ENCODE data around the gene SMPX.
"Not testable (repeated sequence)": the region's sequence is repeated elsewhere in the genome, so short reads cannot be mapped to it uniquely, and the experiment has no call there.

The SMPX gene

GRCh38 chrX:21757960-21758359, at the start of gene SMPX:
SMPX (minus strand) TSS chrX:21758116; CDS start chrX:21754290, 3,826 bp downstream.
- DNase-seq (ENCODE audit: low spot score): no peak

DNA sequence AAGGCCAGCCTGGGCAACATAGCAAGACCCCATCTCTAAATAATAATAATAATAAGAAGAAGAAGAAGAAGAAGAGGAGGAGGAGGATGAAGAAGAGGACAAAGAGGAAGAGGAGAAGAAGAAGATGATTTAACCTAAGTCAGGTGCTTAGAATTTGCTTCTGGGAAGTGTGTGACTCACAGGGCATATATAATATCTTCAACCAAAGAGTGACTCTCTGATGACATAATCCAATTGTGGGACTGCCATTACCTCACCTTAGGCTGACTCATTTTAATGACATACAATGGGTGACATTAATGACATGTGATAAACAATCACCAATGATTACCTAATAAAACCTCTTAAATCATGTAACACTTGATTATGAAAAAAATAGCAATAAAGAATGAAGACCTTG, 48.8 kb upstream of the SMPX start:
- DNase-seq (ENCODE audit: low spot score): peak; percentile 0

GRCh38 chrX:21802839-21803238, 44.9 kb upstream of the SMPX start:
- no peak for DNase-seq (ENCODE audit: low spot score)

- no peak for DNase-seq (ENCODE audit: low spot score)
Measured at GRCh38 chrX:21802054-21802670, 44.2 kb upstream of the SMPX start.

GRCh38 chrX:21800344-21800770, 42.4 kb upstream of the SMPX start:
- DNase-seq (ENCODE audit: low spot score): no peak

GRCh38 chrX:21799767-21800166, 41.9 kb upstream of the SMPX start:
- no peak for DNase-seq (ENCODE audit: low spot score)

GRCh38 chrX:21798677-21799219, 40.8 kb upstream of the SMPX start:
- no peak for DNase-seq (ENCODE audit: low spot score)

- DNase-seq (ENCODE audit: low spot score): no peak
Measured at GRCh38 chrX:21781976-21782375, 24.1 kb upstream of the SMPX start.

GRCh38 chrX:21781525-21781924, 23.6 kb upstream of the SMPX start:
- no peak for DNase-seq (ENCODE audit: low spot score)

DNA sequence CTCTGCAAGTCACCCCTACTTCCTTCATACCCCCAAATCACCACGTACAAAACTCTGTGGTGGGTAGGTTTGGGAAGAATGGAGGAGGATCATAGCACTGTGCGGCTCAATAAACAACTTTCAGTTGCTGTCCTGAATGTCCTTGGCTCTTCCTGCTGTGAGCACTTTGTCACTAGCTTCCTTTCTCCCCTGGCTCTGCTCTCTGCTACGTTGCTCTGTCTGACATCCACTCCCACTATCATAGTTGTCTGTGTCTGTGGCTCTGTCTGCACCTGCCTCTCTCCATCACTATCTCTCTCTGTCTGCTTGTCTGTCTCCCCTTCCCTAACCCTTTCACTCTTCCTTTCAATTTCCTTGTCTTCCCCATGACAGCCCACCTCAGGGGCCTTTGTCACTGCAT, 21.2 kb upstream of the SMPX start:
- DNase-seq (ENCODE audit: low spot score): no peak

DNA sequence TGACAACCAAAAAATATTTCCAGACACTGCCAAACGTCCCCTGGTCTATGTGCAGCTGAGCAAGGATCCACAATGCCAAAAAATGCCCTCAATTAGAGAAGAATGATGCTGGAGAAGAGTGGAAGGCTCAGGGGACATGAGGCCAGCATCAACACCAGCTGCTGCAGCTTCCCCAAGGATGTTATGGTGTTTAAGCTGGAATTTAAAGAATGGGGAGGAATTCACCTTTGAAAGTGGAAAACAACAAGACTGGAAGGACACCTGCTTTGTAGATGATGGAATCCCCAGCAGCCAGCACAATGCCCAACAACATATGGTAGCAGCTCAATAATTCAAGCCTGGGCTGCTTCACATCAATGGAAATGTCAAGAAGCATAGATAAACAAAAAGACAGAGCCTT, 20.3 kb upstream of the SMPX start:
- no peak for DNase-seq (ENCODE audit: low spot score)

- not testable (repeated sequence) for DNase-seq (ENCODE audit: low spot score)
Measured at GRCh38 chrX:21775128-21775527, 17.2 kb upstream of the SMPX start.

DNA sequence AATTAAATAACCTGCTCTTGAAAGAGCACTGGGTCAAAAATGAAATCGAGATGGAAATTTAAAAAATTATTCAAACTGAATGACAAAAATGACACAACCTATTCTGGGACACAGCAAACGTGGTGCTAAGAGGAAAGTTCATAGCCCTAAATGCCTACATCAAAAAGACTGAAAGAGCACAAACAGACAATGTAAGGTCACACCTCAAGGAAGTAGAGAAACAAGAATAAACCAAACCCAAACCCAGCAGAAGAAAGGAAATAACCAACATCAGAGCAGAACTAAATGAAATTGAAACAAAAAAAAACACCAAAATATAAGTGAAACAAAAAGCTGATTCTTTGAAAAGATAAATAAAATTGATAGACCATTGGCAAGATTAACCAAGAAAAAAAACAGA, 15.1 kb upstream of the SMPX start:
- not testable (repeated sequence) for DNase-seq (ENCODE audit: low spot score)

- no peak for DNase-seq (ENCODE audit: low spot score)
Measured at GRCh38 chrX:21770631-21771321, 12.9 kb upstream of the SMPX start.

DNA sequence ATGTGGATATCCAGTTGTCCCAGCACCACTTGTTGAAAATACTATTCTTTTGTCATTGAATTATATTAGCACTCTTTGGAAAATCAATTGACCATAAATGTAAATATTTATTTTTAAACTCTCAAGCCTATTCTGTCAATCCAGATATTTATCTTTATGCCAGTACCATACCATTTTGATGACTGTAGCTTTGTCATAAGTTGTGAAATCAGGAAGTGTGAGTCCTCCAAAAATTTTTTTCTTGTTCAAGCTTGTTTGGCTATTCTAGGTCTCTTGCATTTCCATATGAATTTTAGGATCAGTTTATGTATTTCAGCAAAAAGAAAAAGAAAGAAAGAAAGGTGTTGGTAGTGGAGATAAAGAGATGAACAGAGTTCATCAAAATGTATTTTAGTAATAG, 8.2 kb upstream of the SMPX start:
- DNase-seq (ENCODE audit: low spot score): no peak

- DNase-seq (ENCODE audit: low spot score): no peak
Measured at GRCh38 chrX:21764008-21764407, 6.1 kb upstream of the SMPX start.

DNA sequence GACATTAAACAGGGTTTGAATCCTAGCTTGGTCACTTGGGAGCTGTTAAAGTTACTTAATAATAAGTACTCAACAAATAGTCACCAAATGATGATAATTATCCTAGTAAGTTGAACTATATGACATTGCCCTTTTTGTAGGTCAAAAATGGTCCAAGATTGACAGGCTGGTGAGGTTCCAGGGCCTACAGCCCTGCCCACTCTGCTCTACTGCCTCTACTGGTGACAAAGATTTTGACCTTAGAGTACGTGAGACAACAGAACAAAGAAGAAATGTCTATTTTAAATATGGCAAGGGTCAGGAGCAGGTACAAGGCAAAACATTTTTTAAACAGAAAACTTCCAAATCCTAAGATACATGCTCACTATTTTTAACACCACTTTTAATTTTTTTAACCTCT, 572 bp upstream of the SMPX start:
- no peak for DNase-seq (ENCODE audit: low spot score)

DNA sequence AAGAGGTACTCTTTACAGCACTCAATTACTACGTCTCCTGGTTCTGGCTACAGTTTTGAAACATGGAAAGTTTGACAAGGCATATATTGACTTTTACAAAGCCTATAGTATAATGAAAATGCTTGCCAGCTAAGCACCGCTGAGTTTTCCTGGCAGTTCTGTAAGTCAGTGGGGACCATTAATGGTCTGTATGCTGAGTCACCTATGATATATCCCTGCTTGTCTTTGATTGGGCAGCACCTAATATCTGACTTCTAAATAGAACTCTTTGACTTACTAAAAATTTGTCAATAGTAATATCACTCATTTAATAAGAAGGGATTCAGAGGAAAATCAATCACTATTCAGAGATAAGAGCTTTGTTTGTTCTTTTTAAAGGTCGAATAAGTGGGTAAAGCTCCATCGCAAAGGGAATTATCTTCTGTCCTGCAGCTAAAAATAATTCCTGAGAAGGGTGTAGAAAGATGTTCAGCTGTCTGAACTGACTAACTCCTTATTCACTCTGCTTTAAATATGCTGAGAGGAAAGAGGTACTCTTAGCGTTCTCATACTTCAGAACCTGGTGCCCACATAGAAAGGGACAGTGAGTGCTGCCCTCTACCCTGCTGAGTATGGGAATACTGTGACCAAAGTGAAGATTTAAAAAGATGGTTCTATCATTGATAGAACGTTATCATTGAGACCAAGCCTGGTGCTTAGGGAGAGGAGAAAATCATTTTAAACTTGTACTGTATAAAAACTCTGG, 959 bp downstream of the SMPX start:
- no peak for DNase-seq (ENCODE audit: low spot score)

GRCh38 chrX:21749924-21750323, 8.0 kb downstream of the SMPX start:
- no peak for DNase-seq (ENCODE audit: low spot score)

- DNase-seq (ENCODE audit: low spot score): no peak
Measured at GRCh38 chrX:21748235-21748634, 9.7 kb downstream of the SMPX start.

- no peak for DNase-seq (ENCODE audit: low spot score)
Measured at GRCh38 chrX:21747558-21747957, 10.4 kb downstream of the SMPX start.

DNA sequence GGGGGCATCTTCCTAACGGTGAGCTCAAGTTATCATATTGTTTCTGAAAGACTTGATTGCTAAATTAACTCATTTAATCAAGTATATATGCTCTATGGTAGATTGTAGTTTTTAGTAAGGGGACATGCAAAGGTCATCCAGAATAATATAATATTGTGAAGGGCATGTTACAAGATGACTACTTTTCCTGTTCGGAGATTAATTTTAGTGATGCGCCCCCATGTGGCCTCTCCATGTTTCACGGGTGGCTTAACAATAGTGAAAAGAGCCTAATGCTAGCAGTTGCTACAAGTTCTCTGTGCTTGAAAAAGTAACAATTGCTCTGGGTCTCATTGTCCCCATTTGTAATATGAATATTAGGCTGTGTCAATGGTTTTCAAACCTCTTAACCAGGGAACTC, 12.2 kb downstream of the SMPX start:
- peak; percentile 32 for DNase-seq (ENCODE audit: low spot score)

GRCh38 chrX:21744721-21745120, 13.2 kb downstream of the SMPX start:
- no peak for DNase-seq (ENCODE audit: low spot score)

Data from activated CD4-positive, alpha-beta T cell treated with anti-CD3 and anti-CD28 coated beads, Interleukin-2, Interleukin-4, amounts not matched to agents 100 ng/mL and 50 ng/mL, durations not matched to agents 16 hours and 8 hours (primary cell).